Endothelial cell of umbilical vein (primary cell): Measurements from ENCODE around the gene TCF15. TPM values are rescaled to one million over a fixed set of nuclear protein-coding genes. Genes with fewer than 3 reads are reported as not detected.

Experiments
- BruUV-seq: library from RNA; stranded (reverse); fragments of 400-500 nt; replicated peaks from 2 replicates; lab custom pipeline; 2021; lab: Mats Ljungman, UMichigan
- CTCF ChIA-PET: fragments of 300-600, 350-600 bp; sonication (Branson Sonifier 250); formaldehyde crosslinking; loops from one replicate; lab custom pipeline; 2021; ENCODE audit warnings: antibody characterized with exemption, inconsistent platforms; lab: Charles Lee
- POLR2A ChIA-PET: fragments of 300-600, 350-600 bp; sonication (Branson Sonifier 250); formaldehyde crosslinking; loops from one replicate; lab custom pipeline; 2021; ENCODE audit warnings: antibody characterized with exemption, inconsistent platforms; lab: Charles Lee
- DNase-seq: peaks from one replicate; pipeline ENCODE4 v3.0.0-alpha.2; 2011; ENCODE audit warnings: low read depth, low spot score
- FAIRE-seq: peaks from 2 replicates; lab custom pipeline; 2011; peaks lifted over from hg19 to GRCh38; lab: Jason Lieb, UNC
- H2AFZ ChIP-seq: 2 replicates; pipeline ENCODE4 v1.6.0; 2012; ENCODE audit warnings: low read depth, low read length, control low read depth, inconsistent platforms
- H3K27ac ChIP-seq: 2 replicates; pipeline ENCODE4 v1.5.1; 2011; ENCODE audit warnings: low read depth, mild to moderate bottlenecking, control low read depth, low read length, moderate library complexity; ENCODE audit not compliant: insufficient read depth
- H3K27me3 ChIP-seq, 2 experiments: 2 replicates each; pipeline versions ENCODE4 v1.6.0 to v1.6.1; 2011; ENCODE audit warnings: low read length in 2 of 2, mixed read lengths in 1 of 2; ENCODE audit not compliant: control insufficient read depth in 2 of 2, insufficient read depth in 2 of 2
- H3K36me3 ChIP-seq, 2 experiments: 2 replicates in 1 of 2; 3 replicates in 1 of 2; pipeline ENCODE4 v1.5.1; 2011; ENCODE audit warnings: low read length in 2 of 2, mild to moderate bottlenecking in 1 of 2, moderate library complexity in 1 of 2; ENCODE audit not compliant: control insufficient read depth in 2 of 2, insufficient read depth in 2 of 2; ENCODE audit errors: extremely low read depth in 1 of 2
- H3K4me1 ChIP-seq: 3 replicates; pipeline ENCODE4 v1.5.1; 2011; ENCODE audit warnings: mild to moderate bottlenecking, low read length; ENCODE audit not compliant: control insufficient read depth, insufficient read depth; ENCODE audit errors: extremely low read depth
- H3K4me2 ChIP-seq: 2 replicates; pipeline ENCODE4 v1.6.1; 2011; ENCODE audit warnings: low read length, control low read depth, mixed read lengths; ENCODE audit not compliant: insufficient read depth
- H3K4me3 ChIP-seq, 3 experiments: fragments of 200-600 bp in 1 of 3; sonication (generic), shearing (Covaris generic) in 1 of 3; replicated peaks in 1 of 3; 2 replicates each; pipeline ENCODE4 v1.5.1; 2011 to 2016; ENCODE audit warnings: control low read depth in 3 of 3, low read length in 3 of 3, mild to moderate bottlenecking in 2 of 3, inconsistent platforms in 1 of 3, low read depth in 1 of 3, moderate library complexity in 1 of 3; ENCODE audit not compliant: insufficient read depth in 1 of 3
- H3K79me2 ChIP-seq: 2 replicates; pipeline ENCODE4 v1.6.0; 2012; ENCODE audit warnings: low read length, inconsistent platforms; ENCODE audit not compliant: control insufficient read depth, insufficient read depth
- H3K9ac ChIP-seq: replicated peaks from 2 replicates; pipeline ENCODE3; 2011; ENCODE audit warnings: low read length, control low read depth; ENCODE audit not compliant: insufficient read depth; ENCODE audit errors: extremely low read depth
- H3K9me1 ChIP-seq: replicated peaks from 3 replicates; pipeline ENCODE4 v1.6.0; 2011; ENCODE audit warnings: mild to moderate bottlenecking, low read length; ENCODE audit not compliant: control insufficient read depth, insufficient read depth; ENCODE audit errors: extremely low read depth
- H3K9me3 ChIP-seq: replicated peaks from 2 replicates; pipeline ENCODE4 v1.5.1; 2012; ENCODE audit warnings: low read length, inconsistent platforms; ENCODE audit not compliant: control insufficient read depth, insufficient read depth
- H4K20me1 ChIP-seq: replicated peaks from 2 replicates; pipeline ENCODE3; 2011; ENCODE audit warnings: mild to moderate bottlenecking, low read length; ENCODE audit not compliant: control insufficient read depth, insufficient read depth; ENCODE audit errors: extremely low read depth
- EZH2 ChIP-seq: IDR thresholded peaks from 2 replicates; pipeline ENCODE4 v1.6.1; 2012; ENCODE audit warnings: borderline replicate concordance, low read depth, mild to moderate bottlenecking, moderate library complexity, low read length, inconsistent platforms; ENCODE audit not compliant: severe bottlenecking
- FOS ChIP-seq: IDR thresholded peaks from 2 replicates; pipeline ENCODE4 v1.6.1; 2011; ENCODE audit warnings: mild to moderate bottlenecking, low read length, moderate library complexity, borderline replicate concordance; ENCODE audit not compliant: insufficient read depth
- JUN ChIP-seq: IDR thresholded peaks from 2 replicates; pipeline ENCODE4 v1.6.1; 2011; ENCODE audit warnings: borderline replicate concordance, low read depth; ENCODE audit not compliant: insufficient read length, insufficient read depth
- POLR2A ChIP-seq: IDR thresholded peaks from 2 replicates; pipeline ENCODE4 v1.6.1; 2012; ENCODE audit warnings: low read depth, mild to moderate bottlenecking, control low read depth, low read length
- dilution Hi-C: fragments of 300-500 bp; cut with MboI; formaldehyde crosslinking; loops from one replicate; pipeline ENCODE4 v1.15.0; 2019; ENCODE audit warnings: low sequenced_read_pairs; ENCODE audit not compliant: extremely low pct_ligation_motif_present
- intact Hi-C: fragments of 100-400 bp; cut with micrococcal nuclease; formaldehyde crosslinking; loops from one replicate; pipeline ENCODE4 v1.10.0; 2022
- polyA plus RNA-seq, 4 experiments: library from polyadenylated mRNA; depleted of rRNA in 3 of 4; stranded (reverse) in 3 of 4; unstranded in 1 of 4; fragments of >200 nt; gene quantifications; 2 replicates each; pipeline versions ENCODE4 v1.2.1 to v1.2.3, GENCODE V29; 2011 to 2012; ENCODE audit warnings: missing spikeins in 1 of 4
- total RNA-seq: library from RNA; stranded (reverse); gene quantifications from 2 replicates; pipeline ENCODE4 v1.2.3, GENCODE V29; 2021
- TF ChIP-seq, protein P1 (sequence below), 2 donors: IDR thresholded peaks; 1 replicate in 1 of 2; 2 replicates in 1 of 2; pipeline ENCODE4 v1.5.1; 2011; ENCODE audit warnings: low read length in 2 of 2, mild to moderate bottlenecking in 2 of 2, moderate library complexity in 2 of 2, control low read depth in 1 of 2, inconsistent platforms in 1 of 2, low read depth in 1 of 2; ENCODE audit not compliant: insufficient read depth in 1 of 2; ENCODE audit errors: extremely low read depth in 1 of 2

TCF15 gene
- total and polyA plus RNA-seq, 2 donors (not counting 3 experiments of a cell fraction or from before 2014, with no cell fraction given), result 0.07 to 1.3 TPM

- no peak overlapping the region for H3K4me2 ChIP-seq
- H4K20me1 ChIP-seq, result no peaks in the 10 kb centered on the region
- BruUV-seq, result no TSS peak
- H3K9ac ChIP-seq, result no peak overlapping the region
- H3K27me3 ChIP-seq, result no peaks in the 10 kb centered on the region
- FAIRE-seq, result no peak
- peaks cover 3 to 15% of the 10 kb centered on the region in 2 experiments for H3K36me3 ChIP-seq
- no peak overlapping the region for H3K27ac ChIP-seq
- H3K4me1 ChIP-seq, result no peaks in the 10 kb centered on the region
- H3K9me1 ChIP-seq, result no peaks in the 10 kb centered on the region
- H3K9me3 ChIP-seq, result no peaks in the 10 kb centered on the region
- dilution Hi-C loops (no loop called here), intact Hi-C loops (no loop called here)
- POLR2A ChIA-PET, result interaction anchor here (0.5 kb wide), 1 partner anchor 74 kb away, joined by 3 read pairs; no protein-coding TSS in a partner anchor
- no peak overlapping the region for H3K4me3 ChIP-seq
- no peak for DNase-seq
- H2AFZ ChIP-seq, result no peak overlapping the region
- TF ChIP-seq POLR2A, result no peak
- no peak for TF ChIP-seq EZH2
- TF ChIP-seq, protein P1, sequence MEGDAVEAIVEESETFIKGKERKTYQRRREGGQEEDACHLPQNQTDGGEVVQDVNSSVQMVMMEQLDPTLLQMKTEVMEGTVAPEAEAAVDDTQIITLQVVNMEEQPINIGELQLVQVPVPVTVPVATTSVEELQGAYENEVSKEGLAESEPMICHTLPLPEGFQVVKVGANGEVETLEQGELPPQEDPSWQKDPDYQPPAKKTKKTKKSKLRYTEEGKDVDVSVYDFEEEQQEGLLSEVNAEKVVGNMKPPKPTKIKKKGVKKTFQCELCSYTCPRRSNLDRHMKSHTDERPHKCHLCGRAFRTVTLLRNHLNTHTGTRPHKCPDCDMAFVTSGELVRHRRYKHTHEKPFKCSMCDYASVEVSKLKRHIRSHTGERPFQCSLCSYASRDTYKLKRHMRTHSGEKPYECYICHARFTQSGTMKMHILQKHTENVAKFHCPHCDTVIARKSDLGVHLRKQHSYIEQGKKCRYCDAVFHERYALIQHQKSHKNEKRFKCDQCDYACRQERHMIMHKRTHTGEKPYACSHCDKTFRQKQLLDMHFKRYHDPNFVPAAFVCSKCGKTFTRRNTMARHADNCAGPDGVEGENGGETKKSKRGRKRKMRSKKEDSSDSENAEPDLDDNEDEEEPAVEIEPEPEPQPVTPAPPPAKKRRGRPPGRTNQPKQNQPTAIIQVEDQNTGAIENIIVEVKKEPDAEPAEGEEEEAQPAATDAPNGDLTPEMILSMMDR (IDR thresholded peaks at IDR 0.05; ENCODE audit: extremely low read depth in 1 of 2, insufficient read depth in 1 of 2, low read depth in 1 of 2, low read length in 2 of 2), result no peak
- no peak for TF ChIP-seq FOS
- TF ChIP-seq JUN, result no peak
- peaks cover 12% of the 10 kb centered on the region for H3K79me2 ChIP-seq
- CTCF ChIA-PET, result interaction anchor here (0.7 to 6.3 kb wide), 48 partner anchors 9 to 316 kb away, joined by 3 to 298 read pairs (median 6); partner anchors contain the start of genes CSNK2A1, SCRT2 and TRIB3
Observed at GRCh38 chr20:646107-646867, 36.2 kb upstream of the TCF15 start.
